ENCODE data around the gene SLC39A7. TPM values are rescaled to one million over a fixed set of nuclear protein-coding genes. Genes with fewer than 3 reads are reported as not detected.

Gene SLC39A7
- total RNA-seq, 1 experiment from 2014 or later, result 130 TPM

- TF ChIP-seq ATF3 (IDR thresholded peaks at IDR 0.05) (no peak), ZNF274 (IDR thresholded peaks at IDR 0.05; ENCODE audit: low read depth, low read length) (no peak), FOSL1 (IDR thresholded peaks at IDR 0.05; ENCODE audit: low read depth) (no peak), SRF (IDR thresholded peaks at IDR 0.05; ENCODE audit: low read depth) (no peak), SP1 (IDR thresholded peaks at IDR 0.05; ENCODE audit: low read depth) (no peak)
Observed at GRCh38 chr6:33213989-33214335, 13.3 kb downstream of the SLC39A7 start (continued).

GRCh38 chr6:33215271-33216116 lies 14.8 kb downstream of the SLC39A7 start:
- no peak overlapping the region for H3K4me2 ChIP-seq (ENCODE audit: low read length)
- H3K4me3 ChIP-seq (replicated peaks in 1 of 2; ENCODE audit: low read depth in 1 of 2, low read length in 2 of 2), result no peak overlapping the region
- ATAC-seq (no peak), DNase-seq (ENCODE audit: low read depth, low spot score) (no peak)
- no peaks in the 10 kb centered on the region for H3K9me3 ChIP-seq (ENCODE audit: control insufficient read depth in 1 of 2, insufficient read depth in 1 of 2, low read depth in 1 of 2, low read length in 2 of 2)
- BruUV-seq (replicated peaks), result no TSS peak
- H3K27me3 ChIP-seq (ENCODE audit: insufficient read depth, low read length), result no peaks in the 10 kb centered on the region
- intact Hi-C loops (cut with micrococcal nuclease), result no loop called here
- H3K27ac ChIP-seq (ENCODE audit: low read depth, low read length), result no peak overlapping the region
- H2AFZ ChIP-seq (ENCODE audit: low read depth, low read length, poor library complexity, severe bottlenecking), result no peak overlapping the region
- H3K79me2 ChIP-seq (ENCODE audit: insufficient read depth, low read length), result no peaks in the 10 kb centered on the region
- no peaks in the 10 kb centered on the region for H4K20me1 ChIP-seq (ENCODE audit: insufficient read depth)
- no peak overlapping the region for H3K9ac ChIP-seq (ENCODE audit: low read length)
- ChIA-PET POLR2A (no interaction called here), CTCF (no interaction called here), RAD21 (ENCODE audit: low non-redundant PET in 1 of 2, low total read pairs in 2 of 2, uncharacterized antibody in 2 of 2, unreplicated experiment in 2 of 2) (no interaction called here)
- peaks cover 2 to 6% of the 10 kb centered on the region in 2 experiments; a peak in 1 of 4 replicates for H3K36me3 ChIP-seq (ENCODE audit: control insufficient read depth in 1 of 2, insufficient read depth in 2 of 2, low read length in 2 of 2)
- TF ChIP-seq SIN3A (IDR thresholded peaks at IDR 0.05; ENCODE audit: low read depth) (no peak), YY1 (IDR thresholded peaks at IDR 0.05; ENCODE audit: extremely low read depth, insufficient replicate concordance, low read depth, low read length) (no peak), CBX3 (IDR thresholded peaks at IDR 0.05; ENCODE audit: low read depth) (no peak), ZBTB33 (IDR thresholded peaks at IDR 0.05; ENCODE audit: extremely low read depth, insufficient replicate concordance, low read length) (no peak), EZH2phosphoT487 (IDR thresholded peaks at IDR 0.05; ENCODE audit: borderline replicate concordance) (no peak), POLR2AphosphoS5 (IDR thresholded peaks at IDR 0.05; ENCODE audit: low read depth, low read length) (no peak), SP1 (IDR thresholded peaks at IDR 0.05; ENCODE audit: low read depth) (no peak), SRF (IDR thresholded peaks at IDR 0.05; ENCODE audit: low read depth) (no peak), POLR2A (IDR thresholded peaks at IDR 0.05; ENCODE audit: borderline replicate concordance, extremely low read depth, insufficient read depth, insufficient read length) (no peak), CEBPB (IDR thresholded peaks at IDR 0.05; ENCODE audit: low read depth) (no peak), EGR1 (IDR thresholded peaks at IDR 0.05; ENCODE audit: low read depth) (no peak), RAD21 (IDR thresholded peaks at IDR 0.05; ENCODE audit: low read depth) (no peak), ELF1 (IDR thresholded peaks at IDR 0.05; ENCODE audit: borderline replicate concordance, low read depth) (no peak), JUND (IDR thresholded peaks at IDR 0.05) (no peak), TCF7L2 (IDR thresholded peaks at IDR 0.05; ENCODE audit: borderline replicate concordance, extremely low read depth, insufficient read depth, insufficient read length) (no peak), ZNF274 (IDR thresholded peaks at IDR 0.05; ENCODE audit: low read depth, low read length) (no peak), REST (IDR thresholded peaks at IDR 0.05; ENCODE audit: low read depth) (no peak), EZH2 (IDR thresholded peaks at IDR 0.05) (no peak)
- H3K4me1 ChIP-seq (ENCODE audit: control insufficient read depth in 1 of 2, insufficient read depth in 2 of 2, low read length in 2 of 2), result peaks cover 0 to 5% of the 10 kb centered on the region in 2 experiments; a peak in 1 of 4 replicates
- no peaks in the 10 kb centered on the region for H3K9me2 ChIP-seq (ENCODE audit: insufficient read depth)
